ENCODE data around the gene PCDH15.

PCDH15 gene

GRCh38 chr10:54702583-54703485, 98.2 kb downstream of the PCDH15 start:
- no peak for DNase-seq

GRCh38 chr10:54691331-54691730, 109.7 kb downstream of the PCDH15 start:
- DNase-seq, result no peak

GRCh38 chr10:54682554-54682953, 118.5 kb downstream of the PCDH15 start:
- DNase-seq, result no peak

- DNase-seq, result no peak
Measured at GRCh38 chr10:54681136-54681535, 119.9 kb downstream of the PCDH15 start.

- no peak for DNase-seq
Measured at GRCh38 chr10:54667136-54667535, 133.9 kb downstream of the PCDH15 start.

GRCh38 chr10:54666192-54666591, 134.8 kb downstream of the PCDH15 start:
- no peak for DNase-seq

GRCh38 chr10:54665095-54665494, 135.9 kb downstream of the PCDH15 start:
- DNase-seq, result no peak

- DNase-seq, result no peak
Measured at GRCh38 chr10:54660397-54660796, 140.6 kb downstream of the PCDH15 start.

GRCh38 chr10:54656643-54657042, 144.4 kb downstream of the PCDH15 start:
- no peak for DNase-seq

- DNase-seq, result no peak
Measured at GRCh38 chr10:54653518-54653917, 147.5 kb downstream of the PCDH15 start.

GRCh38 chr10:54650547-54650946, 150.5 kb downstream of the PCDH15 start:
- no peak for DNase-seq

- no peak for DNase-seq
Measured at GRCh38 chr10:54622017-54622416, 179.0 kb downstream of the PCDH15 start.

GRCh38 chr10:54620352-54620751, 180.7 kb downstream of the PCDH15 start:
- no peak for DNase-seq

GRCh38 chr10:54614072-54614471, 187.0 kb downstream of the PCDH15 start:
- DNase-seq, result no peak

GRCh38 chr10:54613162-54613561, 187.9 kb downstream of the PCDH15 start:
- DNase-seq, result no peak

- DNase-seq, result no peak
Measured at GRCh38 chr10:54609423-54609822, 191.6 kb downstream of the PCDH15 start.

GRCh38 chr10:54607983-54608382, 193.0 kb downstream of the PCDH15 start:
- no peak for DNase-seq

- DNase-seq, result no peak
Measured at GRCh38 chr10:54594289-54594688, 206.7 kb downstream of the PCDH15 start.

GRCh38 chr10:54587971-54588370, 213.1 kb downstream of the PCDH15 start:
- DNase-seq, result no peak

GRCh38 chr10:54585572-54585971, 215.5 kb downstream of the PCDH15 start:
- DNase-seq, result no peak

- DNase-seq, result no peak
Measured at GRCh38 chr10:54577682-54578081, 223.3 kb downstream of the PCDH15 start.

GRCh38 chr10:54576541-54576940, 224.5 kb downstream of the PCDH15 start:
- no peak for DNase-seq

- DNase-seq, result no peak
Measured at GRCh38 chr10:54559498-54559897, 241.5 kb downstream of the PCDH15 start.

- DNase-seq, result no peak
Measured at GRCh38 chr10:54554028-54554427, 247.0 kb downstream of the PCDH15 start.

- DNase-seq, result no peak
Measured at GRCh38 chr10:54550016-54550415, 251.0 kb downstream of the PCDH15 start.
